HepG2 (cell line): ENCODE data around the gene SHISA7. TPM values are rescaled to one million over a fixed set of nuclear protein-coding genes. Genes with fewer than 3 reads are reported as not detected.
A peak's percentile ranks its signal among the peaks of the same experiment; 100 is the strongest.

ENCODE experiments used
- ATAC-seq: fragments of 200-7000 bp; cut with Tn5 transposase; 3 replicates; pipeline ENCODE4 v1.9.1; 2020; ENCODE audit warnings: mild to moderate bottlenecking, moderate library complexity
- BruUV-seq: library from RNA; stranded (reverse); fragments of 400-500 nt; replicated peaks from 2 replicates; lab custom pipeline; 2021; lab: Mats Ljungman, UMichigan
- CTCF ChIA-PET: fragments of 300-600 bp; formaldehyde crosslinking; extraction: SDS; loops from one replicate; lab custom pipeline; 2021; ENCODE audit warnings: low total read pairs, inconsistent platforms, low intra/inter-chr PET ratio; lab: Yijun Ruan, JAX
- POLR2A ChIA-PET: fragments of 350-600 bp; sonication (Branson Sonifier 250); formaldehyde crosslinking; loops from one replicate; lab custom pipeline; 2020; ENCODE audit warnings: antibody characterized with exemption, inconsistent platforms; lab: Yijun Ruan, JAX
- DNase-seq: peaks from one replicate; pipeline ENCODE4 v3.0.0-alpha.2; 2015; ENCODE audit warnings: low spot score
- FAIRE-seq: peaks from 3 replicates; lab custom pipeline; 2011; peaks lifted over from hg19 to GRCh38; lab: Jason Lieb, UNC
- H2AFZ ChIP-seq: one replicate; pipeline ENCODE4 v1.6.1; 2011; ENCODE audit warnings: low read length, inconsistent platforms
- H3K27ac ChIP-seq: fragments of 300-600 bp; 3 replicates; pipeline ENCODE4 v1.8.0; 2011; ENCODE audit warnings: mixed run types, mild to moderate bottlenecking, mixed read lengths, low read length, inconsistent platforms; ENCODE audit not compliant: insufficient read depth; ENCODE audit errors: extremely low read length
- H3K27me3 ChIP-seq, 2 experiments: fragments of 200-600 bp in 1 of 2; 2 replicates in 1 of 2; 3 replicates in 1 of 2; pipeline versions ENCODE4 v1.6.0 to v1.8.0; 2011; ENCODE audit warnings: low read length in 2 of 2, mild to moderate bottlenecking in 2 of 2, moderate library complexity in 2 of 2, inconsistent platforms in 1 of 2; ENCODE audit not compliant: insufficient read depth in 2 of 2, control insufficient read depth in 1 of 2
- H3K36me3 ChIP-seq, 2 experiments: fragments of 200-600 bp in 1 of 2; replicated peaks in 1 of 2; 2 replicates in 1 of 2; 3 replicates in 1 of 2; pipeline versions ENCODE4 v1.5.1 to v1.8.0; 2011; ENCODE audit warnings: low read length in 2 of 2, inconsistent platforms in 1 of 2; ENCODE audit not compliant: insufficient read depth in 2 of 2, control insufficient read depth in 1 of 2
- H3K4me1 ChIP-seq: 2 replicates; pipeline ENCODE4 v1.5.1; 2012; ENCODE audit warnings: low read length, inconsistent platforms; ENCODE audit not compliant: insufficient read depth
- H3K4me2 ChIP-seq: 2 replicates; pipeline ENCODE4 v1.6.0; 2011; ENCODE audit warnings: low read depth, low read length, inconsistent platforms
- H3K4me3 ChIP-seq, 3 experiments: fragments of 200-600 bp in 1 of 3; sonication (generic), shearing (Covaris generic) in 1 of 3; replicated peaks in 1 of 3; 2 replicates each; pipeline ENCODE4 v1.5.1; 2011 to 2016; ENCODE audit warnings: low read length in 3 of 3, inconsistent platforms in 2 of 3, low read depth in 2 of 3, mild to moderate bottlenecking in 2 of 3, control low read depth in 1 of 3, mixed read lengths in 1 of 3; ENCODE audit not compliant: insufficient read depth in 1 of 3
- H3K79me2 ChIP-seq: one replicate; pipeline ENCODE4 v1.6.1; 2011; ENCODE audit warnings: low read length, inconsistent platforms; ENCODE audit not compliant: insufficient read depth
- H3K9ac ChIP-seq: 2 replicates; pipeline ENCODE4 v1.6.0; 2011; ENCODE audit warnings: mild to moderate bottlenecking, low read depth, low read length, inconsistent platforms; ENCODE audit not compliant: insufficient read depth
- H3K9me3 ChIP-seq: 2 replicates; pipeline ENCODE4 v1.5.1; 2012; ENCODE audit warnings: mild to moderate bottlenecking, low read length
- H4K20me1 ChIP-seq: 2 replicates; pipeline ENCODE4 v1.6.0; 2011; ENCODE audit warnings: inconsistent platforms, mild to moderate bottlenecking, low read length, moderate library complexity; ENCODE audit not compliant: insufficient read depth
- THAP8 ChIP-seq: sonication (generic); formaldehyde crosslinking; IDR thresholded peaks from 2 replicates; pipeline ENCODE4 v1.5.1; 2020; ENCODE audit warnings: missing genetic modification reagents, mild to moderate bottlenecking, borderline replicate concordance
- ZMYM3 ChIP-seq: sonication (generic); formaldehyde crosslinking; IDR thresholded peaks from 2 replicates; pipeline ENCODE4 v1.5.1; 2020; ENCODE audit warnings: mild to moderate bottlenecking, missing genetic modification reagents
- WGBS: methylation state at CpG from one replicate; pipeline ENCODE4 v1.1.6; 2017; ENCODE audit warnings: low lambda C conversion rate; 5-methylcytosine and 5-hydroxymethylcytosine counted together
- in situ Hi-C: cut with HindIII; loops from 2 replicates; pipeline ENCODE4 v1.10.0; 2017; ENCODE audit warnings: low pct_unique_long_range_greater_than_20kb; ENCODE audit not compliant: extremely low pct_ligation_motif_present
- intact Hi-C: fragments of 100-400 bp; cut with micrococcal nuclease; formaldehyde crosslinking; loops from one replicate; pipeline ENCODE4 v1.10.0; 2022; ENCODE audit not compliant: unreplicated experiment
- polyA plus RNA-seq, 8 experiments: library from polyadenylated mRNA; depleted of rRNA in 3 of 8; stranded (reverse) in 7 of 8; unstranded in 1 of 8; fragments of >200 nt; fragmentation: Illumina TruSeq in 4 of 8; extraction: Trizol in 4 of 8; gene quantifications; 2 replicates each; pipeline versions ENCODE4 v1.2.1 to v1.2.3, GENCODE V29; 2011 to 2016; ENCODE audit warnings: low read depth in 4 of 8, missing spikeins in 1 of 8, mixed read lengths in 1 of 8; ENCODE audit not compliant: insufficient read depth in 1 of 8
- total RNA-seq, 5 experiments: library from RNA; depleted of rRNA; stranded (reverse); fragments of >200 nt; fragmentation: Illumina TruSeq; extraction: Trizol; gene quantifications; 2 replicates each; pipeline ENCODE4 v1.2.3, GENCODE V29; 2016; ENCODE audit warnings: low read depth in 1 of 5

Gene SHISA7
- total and polyA plus RNA-seq, 2 of the 13 experiments (the other 11 are each of a cell fraction or from before 2014, with no cell fraction given): not detected

- ChIA-PET CTCF (no interaction called here), POLR2A (interaction anchor here (1.4 to 4.3 kb wide), 3 partner anchors 11 to 118 kb away, joined by 4 to 44 read pairs (median 5); partner anchors contain the start of gene ZNF628)
- Histone ChIP-seq H3K4me1 (peaks cover 33% of the 10 kb centered on the region), H3K79me2 (no peaks in the 10 kb centered on the region), H4K20me1 (no peaks in the 10 kb centered on the region), H3K9me3 (no peaks in the 10 kb centered on the region), H2AFZ (no peak within 1 kb of the TSS), H3K9ac (peak within 1 kb of the TSS; percentile 32; the same call in 1 of the 2 replicates), H3K27me3 (peaks cover 10 to 36% of the 10 kb centered on the region in 2 experiments), H3K36me3 (no peaks in the 10 kb centered on the region), H3K4me3 (peak within 1 kb of the TSS in 1 of 3 experiments; percentile 42; a peak in 1 of 6 replicates)
- WGBS: 18% methylated on average over 21 of the region's 21 CpGs
- ATAC-seq: no peak
- no peak for DNase-seq
- BruUV-seq: no TSS peak
- in situ Hi-C loops (no loop called here), intact Hi-C loops (no loop called here)
- FAIRE-seq: no peak
- TF ChIP-seq ZMYM3 (CRISPR knock-in tag) (peak; percentile 83), THAP8 (CRISPR knock-in tag) (no peak)
- TF ChIP-seq, all 625 proteins: peak for 1
- no peak within 1 kb of the TSS for H3K27ac ChIP-seq
- peak within 1 kb of the TSS; percentile 67 for H3K4me2 ChIP-seq
Observed at GRCh38 chr19:55487924-55488687, 45.0 kb upstream of the SHISA7 start, which contains the start of gene SSC5D. TSS of gene SSC5D (plus strand) at chr19:55488436. CDS start at chr19:55488590, 154 bp downstream.
